Endothelial cell of umbilical vein (primary cell): ENCODE data around the gene PRR5. TPM values are rescaled to one million over a fixed set of nuclear protein-coding genes. Genes with fewer than 3 reads are reported as not detected.

Experiments
- BruUV-seq: library from RNA; stranded (reverse); fragments of 400-500 nt; replicated peaks from 2 replicates; lab custom pipeline; 2021; lab: Mats Ljungman, UMichigan
- CTCF ChIA-PET: fragments of 300-600, 350-600 bp; sonication (Branson Sonifier 250); formaldehyde crosslinking; loops from one replicate; lab custom pipeline; 2021; ENCODE audit warnings: antibody characterized with exemption, inconsistent platforms; lab: Charles Lee
- POLR2A ChIA-PET: fragments of 300-600, 350-600 bp; sonication (Branson Sonifier 250); formaldehyde crosslinking; loops from one replicate; lab custom pipeline; 2021; ENCODE audit warnings: antibody characterized with exemption, inconsistent platforms; lab: Charles Lee
- DNase-seq: peaks from one replicate; pipeline ENCODE4 v3.0.0-alpha.2; 2011; ENCODE audit warnings: low read depth, low spot score
- FAIRE-seq: peaks from 2 replicates; lab custom pipeline; 2011; peaks lifted over from hg19 to GRCh38; lab: Jason Lieb, UNC
- H2AFZ ChIP-seq: 2 replicates; pipeline ENCODE4 v1.6.0; 2012; ENCODE audit warnings: low read depth, low read length, control low read depth, inconsistent platforms
- H3K27ac ChIP-seq: 2 replicates; pipeline ENCODE4 v1.5.1; 2011; ENCODE audit warnings: low read depth, mild to moderate bottlenecking, control low read depth, low read length, moderate library complexity; ENCODE audit not compliant: insufficient read depth
- H3K27me3 ChIP-seq, 2 experiments: 2 replicates each; pipeline versions ENCODE4 v1.6.0 to v1.6.1; 2011; ENCODE audit warnings: low read length in 2 of 2, mixed read lengths in 1 of 2; ENCODE audit not compliant: control insufficient read depth in 2 of 2, insufficient read depth in 2 of 2
- H3K36me3 ChIP-seq, 2 experiments: 2 replicates in 1 of 2; 3 replicates in 1 of 2; pipeline ENCODE4 v1.5.1; 2011; ENCODE audit warnings: low read length in 2 of 2, mild to moderate bottlenecking in 1 of 2, moderate library complexity in 1 of 2; ENCODE audit not compliant: control insufficient read depth in 2 of 2, insufficient read depth in 2 of 2; ENCODE audit errors: extremely low read depth in 1 of 2
- H3K4me1 ChIP-seq: 3 replicates; pipeline ENCODE4 v1.5.1; 2011; ENCODE audit warnings: mild to moderate bottlenecking, low read length; ENCODE audit not compliant: control insufficient read depth, insufficient read depth; ENCODE audit errors: extremely low read depth
- H3K4me2 ChIP-seq: 2 replicates; pipeline ENCODE4 v1.6.1; 2011; ENCODE audit warnings: low read length, control low read depth, mixed read lengths; ENCODE audit not compliant: insufficient read depth
- H3K4me3 ChIP-seq, 3 experiments: fragments of 200-600 bp in 1 of 3; sonication (generic), shearing (Covaris generic) in 1 of 3; replicated peaks in 1 of 3; 2 replicates each; pipeline ENCODE4 v1.5.1; 2011 to 2016; ENCODE audit warnings: control low read depth in 3 of 3, low read length in 3 of 3, mild to moderate bottlenecking in 2 of 3, inconsistent platforms in 1 of 3, low read depth in 1 of 3, moderate library complexity in 1 of 3; ENCODE audit not compliant: insufficient read depth in 1 of 3
- H3K79me2 ChIP-seq: 2 replicates; pipeline ENCODE4 v1.6.0; 2012; ENCODE audit warnings: low read length, inconsistent platforms; ENCODE audit not compliant: control insufficient read depth, insufficient read depth
- H3K9ac ChIP-seq: replicated peaks from 2 replicates; pipeline ENCODE3; 2011; ENCODE audit warnings: low read length, control low read depth; ENCODE audit not compliant: insufficient read depth; ENCODE audit errors: extremely low read depth
- H3K9me1 ChIP-seq: replicated peaks from 3 replicates; pipeline ENCODE4 v1.6.0; 2011; ENCODE audit warnings: mild to moderate bottlenecking, low read length; ENCODE audit not compliant: control insufficient read depth, insufficient read depth; ENCODE audit errors: extremely low read depth
- H3K9me3 ChIP-seq: replicated peaks from 2 replicates; pipeline ENCODE4 v1.5.1; 2012; ENCODE audit warnings: low read length, inconsistent platforms; ENCODE audit not compliant: control insufficient read depth, insufficient read depth
- H4K20me1 ChIP-seq: replicated peaks from 2 replicates; pipeline ENCODE3; 2011; ENCODE audit warnings: mild to moderate bottlenecking, low read length; ENCODE audit not compliant: control insufficient read depth, insufficient read depth; ENCODE audit errors: extremely low read depth
- EZH2 ChIP-seq: IDR thresholded peaks from 2 replicates; pipeline ENCODE4 v1.6.1; 2012; ENCODE audit warnings: borderline replicate concordance, low read depth, mild to moderate bottlenecking, moderate library complexity, low read length, inconsistent platforms; ENCODE audit not compliant: severe bottlenecking
- FOS ChIP-seq: IDR thresholded peaks from 2 replicates; pipeline ENCODE4 v1.6.1; 2011; ENCODE audit warnings: mild to moderate bottlenecking, low read length, moderate library complexity, borderline replicate concordance; ENCODE audit not compliant: insufficient read depth
- GATA2 ChIP-seq: IDR thresholded peaks from 2 replicates; pipeline ENCODE4 v1.7.0; 2011; ENCODE audit warnings: low read depth, mild to moderate bottlenecking, moderate library complexity, mixed read lengths, low read length; ENCODE audit not compliant: insufficient read length, insufficient read depth
- JUN ChIP-seq: IDR thresholded peaks from 2 replicates; pipeline ENCODE4 v1.6.1; 2011; ENCODE audit warnings: borderline replicate concordance, low read depth; ENCODE audit not compliant: insufficient read length, insufficient read depth
- MYC ChIP-seq: IDR thresholded peaks from one replicate; pipeline ENCODE4 v1.6.1; 2011; ENCODE audit warnings: mild to moderate bottlenecking, low read depth, low read length
- POLR2A ChIP-seq: IDR thresholded peaks from 2 replicates; pipeline ENCODE4 v1.6.1; 2012; ENCODE audit warnings: low read depth, mild to moderate bottlenecking, control low read depth, low read length
- POLR2AphosphoS5 ChIP-seq: IDR thresholded peaks from 2 replicates; pipeline ENCODE4 v1.6.1; 2012; ENCODE audit warnings: low read depth, mild to moderate bottlenecking, control low read depth, low read length, moderate library complexity; ENCODE audit not compliant: insufficient read depth
- dilution Hi-C: fragments of 300-500 bp; cut with MboI; formaldehyde crosslinking; loops from one replicate; pipeline ENCODE4 v1.15.0; 2019; ENCODE audit warnings: low sequenced_read_pairs; ENCODE audit not compliant: extremely low pct_ligation_motif_present
- intact Hi-C: fragments of 100-400 bp; cut with micrococcal nuclease; formaldehyde crosslinking; loops from one replicate; pipeline ENCODE4 v1.10.0; 2022
- polyA plus RNA-seq, 4 experiments: library from polyadenylated mRNA; depleted of rRNA in 3 of 4; stranded (reverse) in 3 of 4; unstranded in 1 of 4; fragments of >200 nt; gene quantifications; 2 replicates each; pipeline versions ENCODE4 v1.2.1 to v1.2.3, GENCODE V29; 2011 to 2012; ENCODE audit warnings: missing spikeins in 1 of 4
- total RNA-seq: library from RNA; stranded (reverse); gene quantifications from 2 replicates; pipeline ENCODE4 v1.2.3, GENCODE V29; 2021
- TF ChIP-seq, protein P1 (sequence below): IDR thresholded peaks from 2 replicates; pipeline ENCODE4 v1.6.1; 2011; ENCODE audit not compliant: insufficient read depth, insufficient read length
- TF ChIP-seq, protein P2 (sequence below), 2 donors: IDR thresholded peaks; 1 replicate in 1 of 2; 2 replicates in 1 of 2; pipeline ENCODE4 v1.5.1; 2011; ENCODE audit warnings: low read length in 2 of 2, mild to moderate bottlenecking in 2 of 2, moderate library complexity in 2 of 2, control low read depth in 1 of 2, inconsistent platforms in 1 of 2, low read depth in 1 of 2; ENCODE audit not compliant: insufficient read depth in 1 of 2; ENCODE audit errors: extremely low read depth in 1 of 2

PRR5 gene
- total and polyA plus RNA-seq, 2 donors (not counting 3 experiments of a cell fraction or from before 2014, with no cell fraction given), result 4.3 to 9.0 TPM

DNA sequence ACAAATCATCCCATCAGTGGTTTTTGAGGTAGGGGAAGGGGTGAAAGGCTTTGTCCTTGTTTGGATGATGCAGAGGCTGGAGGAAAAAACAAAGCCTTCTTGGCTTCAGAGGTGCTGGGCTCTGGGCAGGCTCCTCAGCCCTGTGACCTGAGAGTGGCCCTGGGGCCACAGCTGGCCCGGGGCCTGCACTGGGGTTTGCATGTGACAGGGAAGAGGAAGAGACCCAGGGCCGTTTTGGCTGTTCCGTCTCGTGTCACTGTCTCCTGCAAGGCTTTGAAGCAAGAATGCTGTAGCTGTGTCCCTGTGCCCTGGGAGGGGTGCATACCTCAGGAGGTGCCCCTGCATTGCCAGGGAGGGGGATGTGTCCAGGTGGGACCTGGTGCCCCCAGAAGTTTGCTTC lies 63.0 kb downstream of the PRR5 start:
- H2AFZ ChIP-seq, result no peak overlapping the region
- FAIRE-seq (no peak), DNase-seq (no peak)
- no peaks in the 10 kb centered on the region for H3K4me1 ChIP-seq
- H4K20me1 ChIP-seq, result no peaks in the 10 kb centered on the region
- no peaks in the 10 kb centered on the region for H3K36me3 ChIP-seq
- H3K27ac ChIP-seq, result no peak overlapping the region
- ChIA-PET POLR2A (no interaction called here), CTCF (no interaction called here)
- dilution Hi-C loops (no loop called here), intact Hi-C loops (no loop called here)
- H3K9me3 ChIP-seq, result no peaks in the 10 kb centered on the region
- BruUV-seq, result no TSS peak
- no peak overlapping the region for H3K4me3 ChIP-seq
- H3K9ac ChIP-seq, result no peak overlapping the region
- TF ChIP-seq EZH2, result no peak
- TF ChIP-seq POLR2AphosphoS5, result no peak
- no peak for TF ChIP-seq JUN
- TF ChIP-seq, protein P1, sequence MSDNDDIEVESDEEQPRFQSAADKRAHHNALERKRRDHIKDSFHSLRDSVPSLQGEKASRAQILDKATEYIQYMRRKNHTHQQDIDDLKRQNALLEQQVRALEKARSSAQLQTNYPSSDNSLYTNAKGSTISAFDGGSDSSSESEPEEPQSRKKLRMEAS, result no peak
- no peak for TF ChIP-seq POLR2A
- TF ChIP-seq GATA2, result no peak
- no peak for TF ChIP-seq MYC
- TF ChIP-seq, protein P2, sequence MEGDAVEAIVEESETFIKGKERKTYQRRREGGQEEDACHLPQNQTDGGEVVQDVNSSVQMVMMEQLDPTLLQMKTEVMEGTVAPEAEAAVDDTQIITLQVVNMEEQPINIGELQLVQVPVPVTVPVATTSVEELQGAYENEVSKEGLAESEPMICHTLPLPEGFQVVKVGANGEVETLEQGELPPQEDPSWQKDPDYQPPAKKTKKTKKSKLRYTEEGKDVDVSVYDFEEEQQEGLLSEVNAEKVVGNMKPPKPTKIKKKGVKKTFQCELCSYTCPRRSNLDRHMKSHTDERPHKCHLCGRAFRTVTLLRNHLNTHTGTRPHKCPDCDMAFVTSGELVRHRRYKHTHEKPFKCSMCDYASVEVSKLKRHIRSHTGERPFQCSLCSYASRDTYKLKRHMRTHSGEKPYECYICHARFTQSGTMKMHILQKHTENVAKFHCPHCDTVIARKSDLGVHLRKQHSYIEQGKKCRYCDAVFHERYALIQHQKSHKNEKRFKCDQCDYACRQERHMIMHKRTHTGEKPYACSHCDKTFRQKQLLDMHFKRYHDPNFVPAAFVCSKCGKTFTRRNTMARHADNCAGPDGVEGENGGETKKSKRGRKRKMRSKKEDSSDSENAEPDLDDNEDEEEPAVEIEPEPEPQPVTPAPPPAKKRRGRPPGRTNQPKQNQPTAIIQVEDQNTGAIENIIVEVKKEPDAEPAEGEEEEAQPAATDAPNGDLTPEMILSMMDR (IDR thresholded peaks at IDR 0.05; ENCODE audit: extremely low read depth in 1 of 2, insufficient read depth in 1 of 2, low read depth in 1 of 2, low read length in 2 of 2), result no peak
- no peak for TF ChIP-seq FOS
- H3K4me2 ChIP-seq, result no peak overlapping the region
- no peaks in the 10 kb centered on the region for H3K9me1 ChIP-seq
- no peaks in the 10 kb centered on the region for H3K79me2 ChIP-seq
- H3K27me3 ChIP-seq, result no peaks in the 10 kb centered on the region
